IMR-90 (cell line): ENCODE results near the gene MADD. TPM values are rescaled to one million over a fixed set of nuclear protein-coding genes. Genes with fewer than 3 reads are reported as not detected.

Source experiments
- ATAC-seq: fragments of 200-7000 bp; cut with Tn5 transposase; 2 replicates; pipeline ENCODE4 v1.9.1; 2020; ENCODE audit warnings: low read depth, mild to moderate bottlenecking, moderate library complexity
- BruUV-seq: library from RNA; stranded (reverse); fragments of 400-500 nt; replicated peaks from 2 replicates; lab custom pipeline; 2021; lab: Mats Ljungman, UMichigan
- CTCF ChIA-PET: fragments of 300-600 bp; formaldehyde crosslinking; extraction: SDS; loops from one replicate; lab custom pipeline; 2021; ENCODE audit warnings: antibody characterized with exemption; lab: Yijun Ruan, JAX
- POLR2A ChIA-PET: fragments of 300-600 bp; sonication (Branson Sonifier 250); formaldehyde crosslinking; loops from one replicate; lab custom pipeline; 2022; ENCODE audit warnings: antibody characterized with exemption; ENCODE audit not compliant: unreplicated experiment; lab: Charles Lee
- DNase-seq: peaks from one replicate; pipeline ENCODE4 v3.0.0; 2013
- H2AFZ ChIP-seq: replicated peaks from 2 replicates; pipeline ENCODE3; 2013; ENCODE audit warnings: low read length, mild to moderate bottlenecking; ENCODE audit not compliant: poor library complexity
- H2AK5ac ChIP-seq: 2 replicates; pipeline ENCODE4 v1.6.1; 2013; ENCODE audit warnings: low read depth, low read length, inconsistent platforms
- H2AK9ac ChIP-seq: replicated peaks from 2 replicates; pipeline ENCODE3; 2013; ENCODE audit warnings: mild to moderate bottlenecking, low read depth, low read length, moderate library complexity; ENCODE audit not compliant: poor library complexity
- H2BK120ac ChIP-seq: 2 replicates; pipeline ENCODE4 v1.6.1; 2013; ENCODE audit warnings: low read depth, low read length, inconsistent platforms
- H2BK15ac ChIP-seq: 3 replicates; pipeline ENCODE4 v1.6.1; 2013; ENCODE audit warnings: low read depth, low read length, inconsistent platforms
- H2BK20ac ChIP-seq: 2 replicates; pipeline ENCODE4 v1.6.1; 2013; ENCODE audit warnings: low read depth, mild to moderate bottlenecking, inconsistent platforms, low read length, moderate library complexity
- H2BK5ac ChIP-seq: 2 replicates; pipeline ENCODE4 v1.6.1; 2013; ENCODE audit warnings: mild to moderate bottlenecking, low read depth, low read length, inconsistent platforms; ENCODE audit not compliant: poor library complexity, severe bottlenecking
- H3K14ac ChIP-seq: replicated peaks from 2 replicates; pipeline ENCODE4 v1.6.1; 2013; ENCODE audit warnings: low read depth, low read length, inconsistent platforms
- H3K18ac ChIP-seq: 2 replicates; pipeline ENCODE4 v1.6.1; 2013; ENCODE audit warnings: low read depth, low read length, control low read depth
- H3K23ac ChIP-seq: 2 replicates; pipeline ENCODE4 v1.6.1; 2013; ENCODE audit warnings: low read depth, low read length, inconsistent platforms
- H3K27ac ChIP-seq: 2 replicates; pipeline ENCODE4 v1.5.1; 2013; ENCODE audit warnings: mild to moderate bottlenecking, control low read depth, low read length; ENCODE audit not compliant: insufficient read depth
- H3K27me3 ChIP-seq: 2 replicates; pipeline ENCODE4 v1.6.1; 2013; ENCODE audit warnings: low read length; ENCODE audit not compliant: control insufficient read depth, insufficient read depth
- H3K36me3 ChIP-seq: 2 replicates; pipeline ENCODE4 v1.6.1; 2013; ENCODE audit warnings: low read length, mixed read lengths; ENCODE audit not compliant: control insufficient read depth, insufficient read depth
- H3K4ac ChIP-seq: 2 replicates; pipeline ENCODE4 v1.6.1; 2013; ENCODE audit warnings: low read depth, low read length, inconsistent platforms
- H3K4me1 ChIP-seq: 2 replicates; pipeline ENCODE4 v1.6.1; 2013; ENCODE audit warnings: low read length, mixed read lengths; ENCODE audit not compliant: control insufficient read depth, insufficient read depth
- H3K4me2 ChIP-seq: 2 replicates; pipeline ENCODE4 v1.6.1; 2013; ENCODE audit warnings: low read depth, mild to moderate bottlenecking, control low read depth, low read length, moderate library complexity
- H3K4me3 ChIP-seq: 2 replicates; pipeline ENCODE4 v1.5.1; 2013; ENCODE audit warnings: low read depth, mild to moderate bottlenecking, control low read depth, low read length, moderate library complexity; ENCODE audit not compliant: insufficient read depth
- H3K56ac ChIP-seq: 2 replicates; pipeline ENCODE4 v1.6.1; 2013; ENCODE audit warnings: low read length, inconsistent platforms; ENCODE audit not compliant: insufficient read depth; ENCODE audit errors: extremely low read depth
- H3K79me1 ChIP-seq, 2 experiments: 2 replicates each; pipeline ENCODE4 v1.6.1; 2013; ENCODE audit warnings: low read length in 2 of 2, inconsistent platforms in 1 of 2, low read depth in 1 of 2
- H3K9ac ChIP-seq: 2 replicates; pipeline ENCODE4 v1.6.1; 2013; ENCODE audit warnings: low read depth, low read length, control low read depth
- H3K9me1 ChIP-seq: 2 replicates; pipeline ENCODE4 v1.6.1; 2013; ENCODE audit warnings: low read length, inconsistent platforms; ENCODE audit not compliant: insufficient read depth
- H3K9me3 ChIP-seq: 2 replicates; pipeline ENCODE4 v1.6.1; 2013; ENCODE audit warnings: low read length; ENCODE audit not compliant: control insufficient read depth, insufficient read depth
- H4K20me1 ChIP-seq: 2 replicates; pipeline ENCODE4 v1.6.1; 2013; ENCODE audit warnings: low read length, inconsistent platforms; ENCODE audit not compliant: insufficient read depth
- H4K5ac ChIP-seq: 2 replicates; pipeline ENCODE4 v1.6.1; 2013; ENCODE audit warnings: mild to moderate bottlenecking, low read depth, low read length, control low read depth
- H4K8ac ChIP-seq, 2 experiments: 2 replicates each; pipeline ENCODE4 v1.6.1; 2013; ENCODE audit warnings: low read depth in 2 of 2, low read length in 2 of 2, control low read depth in 1 of 2, inconsistent platforms in 1 of 2
- H4K91ac ChIP-seq: 2 replicates; pipeline ENCODE4 v1.6.1; 2013; ENCODE audit warnings: low read depth, low read length, inconsistent platforms; ENCODE audit not compliant: insufficient read depth
- CEBPB ChIP-seq: IDR thresholded peaks from 2 replicates; pipeline ENCODE4 v1.6.1; 2012; ENCODE audit warnings: low read depth, low read length, improper control_type of control experiment
- CHD1 ChIP-seq: IDR thresholded peaks from 2 replicates; pipeline ENCODE4 v1.6.1; 2012; ENCODE audit warnings: low read depth, low read length, improper control_type of control experiment
- CTCF ChIP-seq: conservative IDR thresholded peaks from 2 replicates; pipeline ENCODE4 v1.5.1; 2012; ENCODE audit warnings: mild to moderate bottlenecking, low read depth, low read length, improper control_type of control experiment
- NFE2L2 ChIP-seq: fragments of 150-350 bp; IDR thresholded peaks from 2 replicates; pipeline ENCODE4 v1.6.1; 2016; ENCODE audit warnings: low read depth, mild to moderate bottlenecking, low read length
- POLR2A ChIP-seq: IDR thresholded peaks from 2 replicates; pipeline ENCODE4 v1.6.1; 2012; ENCODE audit warnings: mild to moderate bottlenecking, low read depth, low read length
- RAD21 ChIP-seq: IDR thresholded peaks from 2 replicates; pipeline ENCODE4 v1.6.1; 2012; ENCODE audit warnings: low read length, improper control_type of control experiment
- RCOR1 ChIP-seq: IDR thresholded peaks from 2 replicates; pipeline ENCODE4 v1.6.1; 2012; ENCODE audit warnings: mild to moderate bottlenecking, low read length, improper control_type of control experiment; ENCODE audit not compliant: insufficient replicate concordance
- SMC3 ChIP-seq: fragments of 150-350 bp; IDR thresholded peaks from 2 replicates; pipeline ENCODE4 v1.6.1; 2016; ENCODE audit warnings: low read depth, mild to moderate bottlenecking, antibody characterized with exemption, low read length, moderate library complexity
- USF2 ChIP-seq: fragments of 150-350 bp; IDR thresholded peaks from 2 replicates; pipeline ENCODE4 v1.6.1; 2017; ENCODE audit warnings: mild to moderate bottlenecking, antibody characterized with exemption, low read length, low read depth
- WGBS, 2 experiments: methylation state at CpG; one replicate each; pipeline versions ENCODE4 v1.1.5 to v1.1.7; 2013; ENCODE audit warnings: missing lambda C conversion rate in 2 of 2; ENCODE audit not compliant: insufficient read length in 1 of 2; ENCODE audit errors: extremely low coverage in 2 of 2; 5-methylcytosine and 5-hydroxymethylcytosine counted together
- dilution Hi-C: fragments of 300-500 bp; cut with HindIII; formaldehyde crosslinking; loops from one replicate; pipeline ENCODE4 v1.14.3; 2018; ENCODE audit warnings: low sequenced_read_pairs; ENCODE audit not compliant: unreplicated experiment
- in situ Hi-C: fragments of 300-500 bp; cut with MboI; formaldehyde crosslinking; loops from 3 replicates; pipeline ENCODE4 v1.14.3; 2019; ENCODE audit warnings: low sequenced_read_pairs, inconsistent platforms, mixed read lengths
- intact Hi-C: fragments of 100-400 bp; cut with micrococcal nuclease; formaldehyde crosslinking; loops from 2 replicates; pipeline ENCODE4 v1.10.0; 2022
- polyA plus RNA-seq, 3 experiments: library from polyadenylated mRNA; depleted of rRNA; stranded (reverse); fragments of >200 nt; gene quantifications; 2 replicates each; pipeline ENCODE4 v1.2.3, GENCODE V29; 2012; ENCODE audit warnings: low replicate concordance in 1 of 3
- total RNA-seq: library from RNA; depleted of rRNA; stranded (reverse); fragments of >200 nt; gene quantifications from 2 replicates; pipeline ENCODE4 v1.2.3, GENCODE V29; 2012

Gene MADD
- total and polyA plus RNA-seq, 2 of the 4 experiments (the other 2 are of a cell fraction): 13.3 to 16.4 TPM

- no peak overlapping the region for H3K18ac ChIP-seq
- H2AK5ac ChIP-seq: no peak overlapping the region
- no peak overlapping the region for H3K56ac ChIP-seq
- H2BK15ac ChIP-seq: no peak overlapping the region
- no TSS peak for BruUV-seq
- WGBS, 2 experiments: 91% methylated on average over 9 of the region's 23 CpGs; no CpG with 5 or more reads in 1 of the 2 experiments
- DNase-seq (no peak), ATAC-seq (no peak)
- dilution Hi-C loops: no loop called here
- CTCF ChIA-PET: no interaction called here
- H3K4me2 ChIP-seq: no peak overlapping the region
- H3K27me3 ChIP-seq: peaks cover 23% of the 10 kb centered on the region
- H2AK9ac ChIP-seq: no peak overlapping the region
- no peak overlapping the region for H3K14ac ChIP-seq
- no peak overlapping the region for H3K9ac ChIP-seq
- H3K4ac ChIP-seq: no peak overlapping the region
- H2BK5ac ChIP-seq: no peak overlapping the region
- H3K4me1 ChIP-seq: no peaks in the 10 kb centered on the region
- POLR2A ChIA-PET: no interaction called here
- no peak for TF ChIP-seq CHD1
- no peak for TF ChIP-seq CEBPB
- no peak for TF ChIP-seq RAD21
- no peak for TF ChIP-seq NFE2L2
- no peak for TF ChIP-seq CTCF
- no peak for TF ChIP-seq RCOR1
- TF ChIP-seq USF2: no peak
- TF ChIP-seq SMC3: no peak
- no peak for TF ChIP-seq POLR2A
- H3K9me3 ChIP-seq: no peaks in the 10 kb centered on the region
- H3K4me3 ChIP-seq: no peak overlapping the region
- H4K91ac ChIP-seq: no peak overlapping the region
- no peak overlapping the region for H4K8ac ChIP-seq
- H2AFZ ChIP-seq: no peak overlapping the region
- no peak overlapping the region for H4K5ac ChIP-seq
- H2BK20ac ChIP-seq: no peak overlapping the region
- H4K20me1 ChIP-seq: no peaks in the 10 kb centered on the region; the same call in 1 of the 2 replicates
- in situ Hi-C loops: loop anchor here (5.0 to 25.0 kb wide), 2 partner anchors 167 to 462 kb away; no protein-coding TSS in a partner anchor
- intact Hi-C loops: loop anchor here (1.0 kb wide), 1 partner anchor 172 kb away; no protein-coding TSS in a partner anchor
- H3K79me1 ChIP-seq: no peaks in the 10 kb centered on the region
- H3K36me3 ChIP-seq: no peaks in the 10 kb centered on the region
- H3K9me1 ChIP-seq: no peaks in the 10 kb centered on the region
- H3K27ac ChIP-seq: no peak overlapping the region
- no peak overlapping the region for H2BK120ac ChIP-seq
- no peak overlapping the region for H3K23ac ChIP-seq
These were observed 79.7 kb downstream of the MADD start for GRCh38 chr11:47349521-47350095.
